ENCODE measurements around the gene SRD5A1.

Gene SRD5A1

GRCh38 chr5:6717247-6717646 lies 84.0 kb downstream of the SRD5A1 start:
- TF ChIP-seq ZFX (IDR thresholded peaks at IDR 0.05) (no peak), CTCF (conservative IDR thresholded peaks at IDR 0.05) (no peak)
- H3K27ac ChIP-seq, result no peak overlapping the region

GRCh38 chr5:6717687-6718086 lies 84.4 kb downstream of the SRD5A1 start:
- TF ChIP-seq CTCF (conservative IDR thresholded peaks at IDR 0.05) (no peak), ZFX (IDR thresholded peaks at IDR 0.05) (no peak)
- H3K27ac ChIP-seq, result no peak overlapping the region

GRCh38 chr5:6718161-6718681 lies 85.0 kb downstream of the SRD5A1 start:
- TF ChIP-seq CTCF (conservative IDR thresholded peaks at IDR 0.05) (no peak), ZFX (IDR thresholded peaks at IDR 0.05) (no peak)
- no peak overlapping the region for H3K27ac ChIP-seq

- no peak for TF ChIP-seq CTCF (conservative IDR thresholded peaks at IDR 0.05)
- no peak for TF ChIP-seq ZFX (IDR thresholded peaks at IDR 0.05)
- no peak overlapping the region for H3K27ac ChIP-seq
Observed at GRCh38 chr5:6718718-6719117, 85.5 kb downstream of the SRD5A1 start.

- H3K27ac ChIP-seq, result no peak overlapping the region
- TF ChIP-seq ZFX (IDR thresholded peaks at IDR 0.05) (no peak), CTCF (conservative IDR thresholded peaks at IDR 0.05) (no peak)
Observed at GRCh38 chr5:6719417-6719816, 86.2 kb downstream of the SRD5A1 start.

- TF ChIP-seq ZFX (IDR thresholded peaks at IDR 0.05) (no peak), CTCF (conservative IDR thresholded peaks at IDR 0.05) (no peak)
Observed at GRCh38 chr5:6719896-6720560, 86.8 kb downstream of the SRD5A1 start.

GRCh38 chr5:6720561-6720921 lies 87.3 kb downstream of the SRD5A1 start:
- TF ChIP-seq CTCF (conservative IDR thresholded peaks at IDR 0.05), result no peak
- TF ChIP-seq ZFX (IDR thresholded peaks at IDR 0.05), result no peak
- no peak overlapping the region for H3K27ac ChIP-seq

More at GRCh38 chr5:6719896-6720560, 86.8 kb downstream of the SRD5A1 start:
- no peak overlapping the region for H3K27ac ChIP-seq
